HCT116 (cell line): ENCODE data around the gene TTC23. TPM values are rescaled to one million over a fixed set of nuclear protein-coding genes. Genes with fewer than 3 reads are reported as not detected.

Experiments
- ATAC-seq: fragments of 200-7000 bp; cut with Tn5 transposase; 2 replicates; pipeline ENCODE4 v1.9.1; 2020; ENCODE audit warnings: mild to moderate bottlenecking, moderate library complexity
- BruUV-seq: library from RNA; stranded (reverse); fragments of 400-500 nt; replicated peaks from 2 replicates; lab custom pipeline; 2021; lab: Mats Ljungman, UMichigan
- CTCF ChIA-PET: fragments of 300-600 bp; sonication (Branson Sonifier 250); formaldehyde crosslinking; loops from one replicate; lab custom pipeline; 2021; ENCODE audit warnings: antibody characterized with exemption; lab: Charles Lee
- POLR2A ChIA-PET: fragments of 300-600, 350-600 bp; sonication (Branson Sonifier 250); formaldehyde crosslinking; loops from one replicate; lab custom pipeline; 2021; ENCODE audit warnings: antibody characterized with exemption; lab: Charles Lee
- RAD21 ChIA-PET, 2 experiments: fragments of 300-600 bp; sonication (Branson Sonifier 250); formaldehyde crosslinking; loops; one replicate each; lab custom pipeline; 2023; ENCODE audit warnings: low total read pairs in 2 of 2; ENCODE audit not compliant: uncharacterized antibody in 2 of 2, unreplicated experiment in 2 of 2, low non-redundant PET in 1 of 2; lab: Charles Lee
- DNase-seq: peaks from one replicate; pipeline ENCODE4 v3.0.0-alpha.2; 2010; ENCODE audit warnings: low read depth, low spot score
- H2AFZ ChIP-seq: fragments of 200-600 bp; shearing (Covaris generic), sonication (generic); 2 replicates; pipeline ENCODE4 v1.6.1; 2017; ENCODE audit warnings: low read depth, mixed run types, mixed read lengths, antibody characterized with exemption, low read length; ENCODE audit not compliant: poor library complexity, severe bottlenecking
- H3K27ac ChIP-seq: 2 replicates; pipeline ENCODE4 v1.5.1; 2012; ENCODE audit warnings: low read depth, low read length
- H3K27me3 ChIP-seq: fragments of 200-600 bp; sonication (generic); 2 replicates; pipeline ENCODE4 v1.6.1; 2016; ENCODE audit warnings: mixed run types, low read length, mixed read lengths; ENCODE audit not compliant: insufficient read depth
- H3K36me3 ChIP-seq, 2 experiments: fragments of 200-500 bp in 1 of 2; fragments of 200-600 bp in 1 of 2; sonication (Bioruptor generic) in 1 of 2; sonication (generic) in 1 of 2; 2 replicates each; pipeline versions ENCODE4 v1.5.1 to v1.6.1; 2014 to 2016; ENCODE audit warnings: low read length in 2 of 2, inconsistent platforms in 1 of 2, mixed read lengths in 1 of 2, mixed run types in 1 of 2; ENCODE audit not compliant: insufficient read depth in 2 of 2, control insufficient read depth in 1 of 2
- H3K4me1 ChIP-seq, 2 experiments: fragments of 200-600 bp in 1 of 2; sonication (generic) in 1 of 2; 2 replicates each; pipeline versions ENCODE4 v1.5.1 to v1.6.1; 2012 to 2017; ENCODE audit warnings: low read length in 2 of 2, inconsistent platforms in 1 of 2, mild to moderate bottlenecking in 1 of 2, mixed read lengths in 1 of 2, mixed run types in 1 of 2, moderate library complexity in 1 of 2; ENCODE audit not compliant: insufficient read depth in 2 of 2, control insufficient read depth in 1 of 2
- H3K4me2 ChIP-seq: fragments of 200-600 bp; sonication (generic); 2 replicates; pipeline ENCODE4 v1.6.1; 2017; ENCODE audit warnings: mixed run types, low read length, mixed read lengths
- H3K4me3 ChIP-seq, 2 experiments: fragments of 200-600 bp in 1 of 2; sonication (generic) in 1 of 2; replicated peaks in 1 of 2; 2 replicates each; pipeline ENCODE4 v1.5.1; 2011 to 2016; ENCODE audit warnings: low read length in 2 of 2, control low read depth in 1 of 2, low read depth in 1 of 2, mild to moderate bottlenecking in 1 of 2, mixed read lengths in 1 of 2, mixed run types in 1 of 2
- H3K79me2 ChIP-seq: fragments of 200-600 bp; sonication (generic); 2 replicates; pipeline ENCODE4 v1.6.1; 2017; ENCODE audit warnings: mild to moderate bottlenecking, mixed run types, low read length, moderate library complexity, mixed read lengths; ENCODE audit not compliant: insufficient read depth
- H3K9ac ChIP-seq: fragments of 200-600 bp; sonication (generic); 2 replicates; pipeline ENCODE4 v1.6.1; 2016; ENCODE audit warnings: low read length, mixed read lengths
- H3K9me2 ChIP-seq: fragments of 200-600 bp; sonication (generic), shearing (Covaris generic); 2 replicates; pipeline ENCODE4 v1.6.1; 2017; ENCODE audit warnings: mixed run types, mild to moderate bottlenecking, moderate library complexity; ENCODE audit not compliant: insufficient read depth
- H3K9me3 ChIP-seq, 2 experiments: fragments of 200-500 bp in 1 of 2; fragments of 200-600 bp in 1 of 2; sonication (Bioruptor generic) in 1 of 2; sonication (generic) in 1 of 2; 2 replicates each; pipeline ENCODE4 v1.6.1; 2014 to 2017; ENCODE audit warnings: low read length in 2 of 2, mixed read lengths in 2 of 2, inconsistent platforms in 1 of 2, low read depth in 1 of 2, mild to moderate bottlenecking in 1 of 2, mixed run types in 1 of 2, moderate library complexity in 1 of 2; ENCODE audit not compliant: control insufficient read depth in 1 of 2, insufficient read depth in 1 of 2
- H4K20me1 ChIP-seq: fragments of 200-600 bp; sonication (generic), shearing (Covaris generic); 2 replicates; pipeline ENCODE4 v1.6.1; 2017; ENCODE audit warnings: mixed run types, mild to moderate bottlenecking, moderate library complexity; ENCODE audit not compliant: insufficient read depth
- ATF3 ChIP-seq: IDR thresholded peaks from 2 replicates; pipeline ENCODE4 v1.6.1; 2012
- POLR2A ChIP-seq: IDR thresholded peaks from 2 replicates; pipeline ENCODE4 v1.7.0; 2011; ENCODE audit warnings: borderline replicate concordance; ENCODE audit not compliant: insufficient read depth, insufficient read length; ENCODE audit errors: extremely low read depth
- POLR2AphosphoS5 ChIP-seq: IDR thresholded peaks from 2 replicates; pipeline ENCODE4 v1.6.1; 2011; ENCODE audit warnings: mild to moderate bottlenecking, low read depth, low read length, moderate library complexity
- REST ChIP-seq: IDR thresholded peaks from 2 replicates; pipeline ENCODE4 v1.6.1; 2012; ENCODE audit warnings: low read depth
- SIN3A ChIP-seq: IDR thresholded peaks from 2 replicates; pipeline ENCODE4 v1.6.1; 2012; ENCODE audit warnings: low read depth
- SRF ChIP-seq: IDR thresholded peaks from 2 replicates; pipeline ENCODE4 v1.6.1; 2012; ENCODE audit warnings: low read depth
- YY1 ChIP-seq: IDR thresholded peaks from 2 replicates; pipeline ENCODE4 v1.6.1; 2011; ENCODE audit warnings: low read length, low read depth, moderate library complexity, mild to moderate bottlenecking; ENCODE audit not compliant: insufficient replicate concordance; ENCODE audit errors: extremely low read depth
- ZFX ChIP-seq: fragments of 450-650 bp; IDR thresholded peaks from 2 replicates; pipeline ENCODE4 v1.6.1; 2017
- ZNF274 ChIP-seq: fragments of 200-500 bp; sonication (Bioruptor generic); IDR thresholded peaks from 2 replicates; pipeline ENCODE4 v1.6.1; 2014; ENCODE audit warnings: mild to moderate bottlenecking, low read depth, low read length, inconsistent platforms
- intact Hi-C: fragments of 100-400 bp; cut with micrococcal nuclease; formaldehyde crosslinking; loops from 2 replicates; pipeline ENCODE4 v1.10.0; 2022
- total RNA-seq: library from RNA; stranded (reverse); gene quantifications from one replicate; pipeline ENCODE4 v1.2.1, GENCODE V29; 2021; ENCODE audit not compliant: unreplicated experiment

Gene TTC23
- total RNA-seq, 1 experiment from 2014 or later: 10.2 TPM

GRCh38 chr15:99172171-99172570 lies 77.2 kb downstream of the TTC23 start:
- Histone ChIP-seq H3K4me1 (no peaks in the 10 kb centered on the region), H3K9ac (no peak overlapping the region), H4K20me1 (no peaks in the 10 kb centered on the region), H3K36me3 (0 out of 4 replicates have a peak, but pooled peaks cover 0 to 2% of the 10 kb centered on the region in 2 experiments), H3K4me2 (no peak overlapping the region), H3K4me3 (no peak overlapping the region), H3K9me2 (no peaks in the 10 kb centered on the region), H3K27ac (no peak overlapping the region), H3K79me2 (no peaks in the 10 kb centered on the region), H2AFZ (no peak overlapping the region), H3K27me3 (no peaks in the 10 kb centered on the region), H3K9me3 (no peaks in the 10 kb centered on the region)
- ChIA-PET POLR2A (no interaction called here), CTCF (no interaction called here), RAD21 (no interaction called here)
- ATAC-seq (no peak), DNase-seq (no peak)
- TF ChIP-seq SRF (no peak), REST (no peak), SIN3A (no peak), ZNF274 (no peak), ATF3 (no peak), ZFX (no peak), POLR2AphosphoS5 (no peak), YY1 (no peak), POLR2A (no peak)
- intact Hi-C loops: no loop called here
- BruUV-seq: no TSS peak
